Ovary (tissue), 9 donors: ENCODE data around the gene RXYLT1. TPM values are rescaled to one million over a fixed set of nuclear protein-coding genes. Genes with fewer than 3 reads are reported as not detected.

Experiments
- DNase-seq, 5 donors: peaks; one replicate each; pipeline ENCODE4 v3.0.0-alpha.2; 2019 to 2020
- H3K27ac ChIP-seq, 2 donors: fragments of 200-600 bp; one replicate each; pipeline versions ENCODE4 v1.5.1 to v1.8.0; 2019 to 2022
- H3K27me3 ChIP-seq: fragments of 200-600 bp; one replicate; pipeline ENCODE4 v1.8.0; 2022
- H3K36me3 ChIP-seq: fragments of 200-600 bp; sonication (generic); one replicate; pipeline ENCODE4 v1.5.1; 2019
- H3K4me1 ChIP-seq: one replicate; pipeline ENCODE4 v1.8.1; 2013; ENCODE audit warnings: mild to moderate bottlenecking, moderate library complexity; ENCODE audit not compliant: insufficient read depth
- H3K4me3 ChIP-seq: fragments of 200-600 bp; sonication (generic); one replicate; pipeline ENCODE4 v1.5.1; 2017
- H3K9me3 ChIP-seq, 2 donors: fragments of 200-600 bp in 1 of 2; sonication (generic) in 1 of 2; one replicate each; pipeline versions ENCODE4 v1.5.1 to v1.8.1; 2013 to 2019; ENCODE audit warnings: mild to moderate bottlenecking in 1 of 2, moderate library complexity in 1 of 2
- EP300 ChIP-seq: sonication (generic); formaldehyde crosslinking; IDR thresholded peaks from one replicate; pipeline ENCODE4 v1.6.1; 2017; ENCODE audit warnings: antibody characterized with exemption
- POLR2A ChIP-seq: fragments of 450-650 bp; IDR thresholded peaks from one replicate; pipeline ENCODE4 v1.6.1; 2017; ENCODE audit warnings: antibody characterized with exemption, mild to moderate bottlenecking, moderate library complexity
- WGBS, 3 donors: extraction: QIAGEN DNeasy Blood & Tissue Kit in 1 of 3; methylation state at CpG; one replicate each; pipeline versions ENCODE4 v1.1.5 to v1.1.7; 2013 to 2017; 5-methylcytosine and 5-hydroxymethylcytosine counted together
- intact Hi-C, 4 donors: fragments of 100-400 bp; cut with DNase I; formaldehyde crosslinking; loops; one replicate each; pipeline versions ENCODE4 v1.11.0 to v1.15.1; 2022 to 2023
- polyA plus RNA-seq, 2 donors: library from polyadenylated mRNA; stranded (reverse); fragments of 200-250 nt in 1 of 2; fragments of 350-450 nt in 1 of 2; fragmentation: Illumina TruSeq in 1 of 2; extraction: RNeasy Lipid Tissue Mini Kit (QIAGEN cat#74804) in 1 of 2; gene quantifications; one replicate each; pipeline ENCODE4 v1.2.3, GENCODE V29; 2013 to 2014
- total RNA-seq, 7 donors: library from RNA; depleted of rRNA in 2 of 7; stranded (reverse); fragments of >200 nt in 2 of 7; fragmentation: NEBNext Ultra II Directional in 3 of 7; extraction: Animal tissue kit (Norgen Biotek cat#: 25700) in 3 of 7; gene quantifications; one replicate each; pipeline versions ENCODE4 v1.1.0 to v1.2.4, GENCODE V29; 2016 to 2023
- TF ChIP-seq, protein P1 (sequence below), 3 donors: fragments of 450-650 bp in 2 of 3; fragments of 200-600 bp in 1 of 3; IDR thresholded peaks; one replicate each; pipeline versions ENCODE4 v1.5.1 to v1.8.0; 2016 to 2022; ENCODE audit warnings: antibody characterized with exemption in 3 of 3, mild to moderate bottlenecking in 1 of 3
- donor health status: DM: no; HTN: no; CAD: no; lungs with moderate emphysema.
- donor health status: DM: no; HTN: no; CAD: no.
- donor health status: Bipolar disorder and iron deficiency.
- donor health status: DM: yes; HTN: yes; CAD: no.
- donor health status: DM: no; HTN: no; CAD: no.
- donor health status: DM: yes; HTN: yes; CAD: no.

The RXYLT1 gene
- total and polyA plus RNA-seq, 9 donors: 15.0 to 23.3 (median 20.2) TPM

DNA sequence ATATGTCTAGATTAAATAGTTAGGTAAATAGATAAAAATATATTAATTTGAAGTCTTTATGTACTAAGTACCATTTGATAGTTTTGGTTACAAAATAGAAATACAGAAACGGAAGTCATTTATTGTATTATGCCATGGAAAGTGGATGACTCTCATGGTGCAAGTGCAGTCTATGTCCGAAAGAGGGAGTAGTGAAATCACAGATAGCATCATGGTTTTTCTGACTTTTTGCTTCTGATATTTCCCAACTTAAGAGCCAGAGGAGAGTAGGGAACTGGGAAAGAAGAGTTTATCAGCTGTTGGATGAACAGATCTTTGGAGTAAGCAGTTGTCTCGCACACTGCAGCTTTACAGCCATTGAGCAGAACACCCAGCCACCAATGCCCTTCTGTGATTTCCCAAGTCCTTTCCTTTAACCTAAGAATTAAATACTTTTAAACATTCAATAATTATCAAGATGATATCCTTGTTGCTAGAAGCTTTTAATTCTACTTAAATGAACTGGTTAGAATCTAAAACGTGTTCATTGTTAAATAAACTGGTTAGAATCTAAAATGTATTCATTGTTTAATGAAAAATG lies 46.4 kb downstream of the RXYLT1 start:
- Histone ChIP-seq H3K9me3 (no peaks in the 10 kb centered on the region), H3K27me3 (no peaks in the 10 kb centered on the region), H3K4me3 (no peak overlapping the region), H3K27ac (no peak overlapping the region), H3K4me1 (no peaks in the 10 kb centered on the region), H3K36me3 (no peaks in the 10 kb centered on the region)
- peak in 1 of 5 donors; percentile 27 for DNase-seq
- intact Hi-C loops: no loop called here
- WGBS, 3 donors: 21 to 31% (median 22%) methylated on average over 4 of the region's 4 CpGs
- TF ChIP-seq POLR2A (no peak), EP300 (no peak)
- TF ChIP-seq, protein P1, sequence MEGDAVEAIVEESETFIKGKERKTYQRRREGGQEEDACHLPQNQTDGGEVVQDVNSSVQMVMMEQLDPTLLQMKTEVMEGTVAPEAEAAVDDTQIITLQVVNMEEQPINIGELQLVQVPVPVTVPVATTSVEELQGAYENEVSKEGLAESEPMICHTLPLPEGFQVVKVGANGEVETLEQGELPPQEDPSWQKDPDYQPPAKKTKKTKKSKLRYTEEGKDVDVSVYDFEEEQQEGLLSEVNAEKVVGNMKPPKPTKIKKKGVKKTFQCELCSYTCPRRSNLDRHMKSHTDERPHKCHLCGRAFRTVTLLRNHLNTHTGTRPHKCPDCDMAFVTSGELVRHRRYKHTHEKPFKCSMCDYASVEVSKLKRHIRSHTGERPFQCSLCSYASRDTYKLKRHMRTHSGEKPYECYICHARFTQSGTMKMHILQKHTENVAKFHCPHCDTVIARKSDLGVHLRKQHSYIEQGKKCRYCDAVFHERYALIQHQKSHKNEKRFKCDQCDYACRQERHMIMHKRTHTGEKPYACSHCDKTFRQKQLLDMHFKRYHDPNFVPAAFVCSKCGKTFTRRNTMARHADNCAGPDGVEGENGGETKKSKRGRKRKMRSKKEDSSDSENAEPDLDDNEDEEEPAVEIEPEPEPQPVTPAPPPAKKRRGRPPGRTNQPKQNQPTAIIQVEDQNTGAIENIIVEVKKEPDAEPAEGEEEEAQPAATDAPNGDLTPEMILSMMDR (IDR thresholded peaks at IDR 0.05): peak; percentile 53 to 75 (median 59)

DNA sequence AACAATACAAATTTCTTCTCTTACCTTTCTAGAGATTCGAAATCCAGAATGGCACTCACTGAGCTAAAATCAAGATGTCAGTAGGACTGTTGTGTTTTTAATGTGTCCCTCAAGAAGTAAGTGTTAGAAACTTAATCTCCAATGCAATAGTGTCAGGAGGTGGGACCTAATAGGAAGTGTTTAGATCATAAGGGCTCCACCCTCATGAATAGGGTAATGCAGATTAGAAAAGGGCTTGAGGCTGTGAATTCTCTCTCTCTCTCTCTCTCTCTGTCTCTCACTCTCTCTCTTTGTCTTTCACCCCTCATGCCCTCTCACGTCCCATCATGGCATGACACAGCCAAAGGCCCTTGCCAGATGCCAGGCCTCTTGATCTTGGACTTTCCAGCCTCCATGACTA lies 49.2 kb downstream of the RXYLT1 start:
- intact Hi-C loops: no loop called here
- WGBS, 3 donors: 92 to 94% (median 93%) methylated on average over 2 of the region's 2 CpGs
- TF ChIP-seq POLR2A (no peak), EP300 (no peak)
- TF ChIP-seq, protein P1 (IDR thresholded peaks at IDR 0.05): no peak

DNA sequence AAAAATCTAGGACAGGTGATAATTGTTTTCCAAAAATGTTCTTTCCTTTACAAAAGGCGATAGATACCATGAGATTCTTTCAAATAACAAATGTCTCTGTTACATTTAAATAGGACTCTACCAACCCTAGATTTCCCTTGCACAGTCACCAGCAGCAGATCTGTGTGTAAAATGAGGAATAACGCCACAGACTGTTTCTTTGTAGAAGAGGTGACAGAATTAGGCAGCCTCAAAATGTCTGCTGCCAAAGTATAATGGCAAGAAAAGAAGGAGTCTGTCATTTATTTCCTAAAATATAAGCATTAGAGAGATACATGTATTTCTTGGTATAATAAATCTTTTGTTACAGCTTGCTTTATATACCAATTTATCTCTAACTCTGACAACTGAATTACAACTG lies 56.3 kb downstream of the RXYLT1 start:
- H3K27me3 ChIP-seq: no peaks in the 10 kb centered on the region
- H3K4me3 ChIP-seq: no peak overlapping the region
- DNase-seq: no peak
- no peaks in the 10 kb centered on the region for H3K36me3 ChIP-seq
- 57 to 63% (median 60%) methylated on average over 2 of the region's 2 CpGs for WGBS, 3 donors
- H3K27ac ChIP-seq: no peak overlapping the region
- intact Hi-C loops: loop anchor here in 1 of 4 donors (5.0 kb wide), 1 partner anchor 421 kb away; no protein-coding TSS in a partner anchor
- TF ChIP-seq POLR2A (no peak), EP300 (no peak)
- TF ChIP-seq, protein P1 (IDR thresholded peaks at IDR 0.05): no peak
- H3K4me1 ChIP-seq: no peaks in the 10 kb centered on the region
- no peaks in the 10 kb centered on the region for H3K9me3 ChIP-seq

More for the DNA sequence above, 49.2 kb downstream of the RXYLT1 start:
- H3K27ac ChIP-seq: no peak overlapping the region
- no peaks in the 10 kb centered on the region for H3K9me3 ChIP-seq
- H3K4me3 ChIP-seq: no peak overlapping the region
- DNase-seq: no peak
- no peaks in the 10 kb centered on the region for H3K36me3 ChIP-seq
- H3K27me3 ChIP-seq: no peaks in the 10 kb centered on the region
- H3K4me1 ChIP-seq: no peaks in the 10 kb centered on the region

DNA sequence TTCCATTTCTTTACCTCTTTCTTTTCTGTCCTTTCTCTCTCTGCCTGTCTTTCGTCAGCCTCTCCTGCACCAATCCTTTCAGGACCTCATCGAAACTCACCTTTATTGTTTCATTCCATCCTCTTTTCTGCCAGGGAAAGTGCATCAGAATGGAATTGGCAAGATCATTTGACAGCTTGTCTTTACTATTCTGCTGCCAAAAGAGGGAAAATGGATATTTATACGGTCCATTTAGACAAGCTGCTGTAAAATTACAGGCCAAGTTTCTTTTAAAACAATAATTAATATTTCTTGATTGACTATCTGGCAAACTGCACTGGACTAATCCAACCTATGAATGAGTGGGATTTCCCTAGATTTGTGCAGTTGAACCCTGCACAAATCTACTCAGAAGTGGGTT lies 57.2 kb downstream of the RXYLT1 start:
- Histone ChIP-seq H3K27ac (no peak overlapping the region), H3K36me3 (no peaks in the 10 kb centered on the region), H3K9me3 (no peaks in the 10 kb centered on the region), H3K4me3 (no peak overlapping the region), H3K4me1 (no peaks in the 10 kb centered on the region), H3K27me3 (no peaks in the 10 kb centered on the region)
- DNase-seq: no peak
- WGBS, 3 donors: 80 to 88% (median 82%) methylated on average over 3 of the region's 3 CpGs
- intact Hi-C loops: loop anchor here in 1 of 4 donors (5.0 kb wide), 1 partner anchor 420 kb away; no protein-coding TSS in a partner anchor
- no peak for TF ChIP-seq EP300
- TF ChIP-seq, protein P1 (IDR thresholded peaks at IDR 0.05): no peak
- no peak for TF ChIP-seq POLR2A
